GM18951 (cell line): ENCODE results near the gene CDK14.
"Not testable (repeated sequence)": the region's sequence is repeated elsewhere in the genome, so short reads cannot be mapped to it uniquely, and the experiment has no call there.

ENCODE experiments used
- POLR2A ChIP-seq: IDR thresholded peaks from 4 replicates; pipeline ENCODE4 v1.6.1; 2011; ENCODE audit warnings: mild to moderate bottlenecking; ENCODE audit not compliant: insufficient read length, insufficient read depth; ENCODE audit errors: extremely low read depth
- in situ Hi-C: fragments of 300-500 bp; cut with MboI; formaldehyde crosslinking; loops from one replicate; pipeline ENCODE4 v1.12.0; 2022; ENCODE audit warnings: low sequenced_read_pairs, mixed read lengths, inconsistent platforms; ENCODE audit not compliant: unreplicated experiment

Gene CDK14

GRCh38 chr7:90900628-90901356 is 304.7 kb downstream of the CDK14 start:
- TF ChIP-seq POLR2A, result no peak
- in situ Hi-C loops, result no loop called here

DNA sequence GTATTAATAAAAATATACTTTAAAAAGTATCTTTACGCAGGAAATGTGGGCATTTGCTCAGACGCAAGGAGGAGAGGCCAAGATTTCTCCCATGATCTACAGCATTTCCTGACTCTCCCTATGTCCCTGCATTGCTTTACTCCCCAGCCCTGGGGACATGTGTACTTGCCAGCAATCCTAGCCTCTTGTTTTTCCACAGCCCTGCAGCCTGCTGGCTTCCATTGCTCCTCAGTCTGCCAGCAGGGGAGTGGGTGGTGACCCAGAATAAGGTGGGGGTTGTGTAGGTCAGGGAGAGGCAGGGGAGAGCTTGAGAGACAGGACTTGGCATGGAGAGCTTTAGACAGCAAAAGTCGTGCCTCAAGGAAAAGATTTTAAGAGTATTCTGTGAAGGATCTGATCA is 307.7 kb downstream of the CDK14 start:
- in situ Hi-C loops, result no loop called here
- no peak for TF ChIP-seq POLR2A

DNA sequence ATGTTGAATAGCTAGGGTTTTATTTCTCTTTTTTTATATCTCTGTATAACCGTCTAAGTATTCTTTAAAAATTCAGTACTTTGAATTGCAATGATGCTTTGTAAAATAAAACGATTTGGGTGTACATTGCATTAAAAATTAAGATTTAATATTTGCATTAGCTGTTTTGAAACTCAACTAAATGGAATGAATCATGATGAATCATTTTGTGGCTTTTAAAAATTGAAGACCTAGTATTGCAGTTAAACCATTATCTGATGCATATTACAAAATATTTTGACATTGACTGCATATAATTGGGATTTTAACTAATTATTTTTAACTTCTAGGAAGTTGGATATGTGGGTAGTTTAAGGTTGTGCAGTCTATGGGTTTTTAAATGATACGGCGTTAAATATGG is 314.0 kb downstream of the CDK14 start:
- no peak for TF ChIP-seq POLR2A
- in situ Hi-C loops, result no loop called here

- in situ Hi-C loops, result no loop called here
- TF ChIP-seq POLR2A, result no peak
These were observed 320.2 kb downstream of the CDK14 start for GRCh38 chr7:90916319-90916718.

DNA sequence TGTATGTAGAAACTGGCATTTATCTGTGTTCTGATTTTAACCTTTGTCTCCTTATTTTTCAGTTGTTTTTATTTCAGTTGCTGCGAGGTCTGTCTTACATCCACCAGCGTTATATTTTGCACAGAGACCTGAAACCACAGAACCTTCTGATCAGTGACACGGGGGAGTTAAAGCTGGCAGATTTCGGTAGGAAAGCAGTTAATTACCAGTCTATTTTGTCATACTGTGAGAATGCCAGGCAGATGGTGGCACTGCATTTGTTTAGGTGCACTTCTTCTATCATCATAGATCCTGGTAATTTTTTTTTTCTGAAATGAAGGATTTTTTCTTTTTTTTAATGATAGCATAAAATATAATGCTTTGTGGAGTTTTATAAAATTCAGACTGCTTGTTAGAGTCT is 321.4 kb downstream of the CDK14 start:
- TF ChIP-seq POLR2A, result no peak
- in situ Hi-C loops, result no loop called here

DNA sequence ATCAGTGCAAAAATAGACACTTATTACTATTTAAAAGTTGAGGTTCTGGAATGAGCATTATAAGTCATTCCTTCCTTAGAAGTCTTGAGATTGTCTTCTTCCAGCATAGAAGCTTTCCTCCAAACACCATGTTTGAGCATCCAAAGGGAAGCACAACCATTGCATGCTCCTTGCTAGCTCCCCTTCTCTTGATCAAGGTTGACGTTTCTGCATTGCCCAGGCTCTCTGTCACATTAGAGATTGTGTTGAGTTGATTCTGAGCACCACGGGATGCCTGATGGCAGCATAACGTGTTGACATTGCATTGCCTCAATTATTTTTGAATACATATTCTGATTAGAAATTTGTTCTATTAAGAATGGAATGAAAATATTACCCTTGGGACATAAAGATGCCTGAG is 322.2 kb downstream of the CDK14 start:
- in situ Hi-C loops, result no loop called here
- no peak for TF ChIP-seq POLR2A

- in situ Hi-C loops, result no loop called here
- no peak for TF ChIP-seq POLR2A
These were observed 323.7 kb downstream of the CDK14 start for GRCh38 chr7:90919816-90920215.

GRCh38 chr7:90920336-90920735 is 324.2 kb downstream of the CDK14 start:
- in situ Hi-C loops, result no loop called here
- no peak for TF ChIP-seq POLR2A

DNA sequence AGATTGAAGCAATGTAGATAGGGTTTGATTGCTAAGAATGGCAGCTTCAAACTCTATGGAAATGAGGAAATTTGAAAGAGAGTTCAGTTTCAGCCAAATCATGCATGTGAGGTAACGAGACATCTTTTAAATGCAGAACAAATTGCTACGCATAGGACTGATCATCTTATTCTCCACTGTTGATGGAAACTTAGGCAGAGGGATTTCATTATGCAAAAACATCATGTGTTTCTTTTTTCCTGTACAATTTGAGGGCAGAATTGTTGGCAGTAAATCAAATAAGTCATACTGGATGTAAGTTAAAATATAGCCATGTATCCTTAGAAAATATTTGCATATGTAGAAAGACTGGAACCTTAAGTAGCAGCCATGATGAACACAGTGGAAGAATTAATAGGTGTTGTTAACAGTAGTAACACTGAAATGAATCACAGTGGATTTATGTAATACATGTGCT is 327.4 kb downstream of the CDK14 start:
- in situ Hi-C loops, result no loop called here
- TF ChIP-seq POLR2A, result no peak

- in situ Hi-C loops, result not testable (repeated sequence)
These were observed 332.7 kb downstream of the CDK14 start for GRCh38 chr7:90928700-90929424.

DNA sequence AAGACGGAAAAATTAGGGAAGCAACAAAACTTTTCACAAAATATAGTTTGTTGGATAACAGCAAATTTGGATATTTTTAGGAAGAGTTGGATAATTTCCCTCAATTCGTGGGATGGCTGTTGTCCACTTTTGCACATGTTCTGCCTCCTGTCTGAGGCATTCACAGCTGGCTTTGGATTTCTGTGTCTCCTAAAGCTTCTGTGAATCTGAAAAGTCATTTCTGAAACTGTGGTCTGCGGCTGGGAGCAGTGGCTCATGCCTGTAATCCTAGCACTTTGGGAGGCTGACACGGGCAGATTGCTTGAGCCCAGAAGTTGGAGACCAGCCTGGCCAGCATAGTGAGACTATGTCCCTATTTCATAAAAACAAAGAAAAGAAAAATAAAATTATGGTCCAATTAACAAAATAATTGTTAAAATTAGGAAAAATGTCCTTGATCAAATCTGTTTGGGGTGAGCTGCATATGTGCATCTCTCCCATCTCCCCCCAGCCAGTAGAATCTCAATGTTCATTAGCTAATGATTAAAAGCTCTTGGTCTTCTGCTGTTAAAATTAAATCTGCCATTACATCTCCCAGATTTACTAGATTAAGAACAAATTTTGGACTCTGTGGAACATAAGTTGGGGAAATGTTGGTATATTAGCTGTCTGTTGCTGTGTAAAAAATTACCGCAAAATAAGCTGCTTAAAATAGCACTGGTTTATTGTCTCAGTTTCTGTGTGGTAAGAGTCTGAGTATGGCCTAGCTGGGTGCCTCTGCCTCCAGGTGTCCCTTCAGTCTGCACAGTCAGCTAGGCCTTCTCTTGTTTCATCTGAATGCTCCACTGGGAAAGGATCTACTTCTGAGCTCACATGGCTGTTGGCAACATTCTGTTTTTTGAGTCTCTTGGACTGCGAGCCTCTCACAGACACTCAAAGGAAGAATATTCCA is 336.1 kb downstream of the CDK14 start:
- TF ChIP-seq POLR2A, result no peak
- in situ Hi-C loops, result no loop called here

DNA sequence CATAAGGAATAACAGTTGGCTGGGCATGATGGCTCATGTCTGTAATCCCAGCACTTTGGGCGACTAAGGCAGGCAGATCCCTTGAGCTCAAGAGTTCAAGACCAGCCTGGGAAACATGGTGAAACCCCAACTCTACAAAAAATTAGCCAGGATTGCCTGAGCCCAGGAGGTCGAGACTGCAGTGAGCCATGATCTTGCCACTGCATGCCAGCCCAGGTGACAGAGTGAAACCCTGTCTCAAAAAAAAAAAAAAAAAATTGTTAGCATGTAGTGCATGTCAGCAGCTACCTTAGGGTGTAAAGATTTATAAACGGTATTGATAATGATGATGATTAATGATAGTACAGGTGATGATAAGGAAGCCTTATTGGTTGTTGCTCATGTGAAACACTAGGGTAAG is 336.9 kb downstream of the CDK14 start:
- TF ChIP-seq POLR2A, result no peak
- in situ Hi-C loops, result no loop called here

GRCh38 chr7:90933984-90934383 is 337.9 kb downstream of the CDK14 start:
- TF ChIP-seq POLR2A, result no peak
- in situ Hi-C loops, result no loop called here
